Fibroblast of gingiva (primary cell): ENCODE results near the gene GSTM4.

Source experiments
- DNase-seq: peaks from one replicate; pipeline ENCODE4 v3.0.0-alpha.2; 2011; ENCODE audit warnings: low read depth

GSTM4 gene

DNA sequence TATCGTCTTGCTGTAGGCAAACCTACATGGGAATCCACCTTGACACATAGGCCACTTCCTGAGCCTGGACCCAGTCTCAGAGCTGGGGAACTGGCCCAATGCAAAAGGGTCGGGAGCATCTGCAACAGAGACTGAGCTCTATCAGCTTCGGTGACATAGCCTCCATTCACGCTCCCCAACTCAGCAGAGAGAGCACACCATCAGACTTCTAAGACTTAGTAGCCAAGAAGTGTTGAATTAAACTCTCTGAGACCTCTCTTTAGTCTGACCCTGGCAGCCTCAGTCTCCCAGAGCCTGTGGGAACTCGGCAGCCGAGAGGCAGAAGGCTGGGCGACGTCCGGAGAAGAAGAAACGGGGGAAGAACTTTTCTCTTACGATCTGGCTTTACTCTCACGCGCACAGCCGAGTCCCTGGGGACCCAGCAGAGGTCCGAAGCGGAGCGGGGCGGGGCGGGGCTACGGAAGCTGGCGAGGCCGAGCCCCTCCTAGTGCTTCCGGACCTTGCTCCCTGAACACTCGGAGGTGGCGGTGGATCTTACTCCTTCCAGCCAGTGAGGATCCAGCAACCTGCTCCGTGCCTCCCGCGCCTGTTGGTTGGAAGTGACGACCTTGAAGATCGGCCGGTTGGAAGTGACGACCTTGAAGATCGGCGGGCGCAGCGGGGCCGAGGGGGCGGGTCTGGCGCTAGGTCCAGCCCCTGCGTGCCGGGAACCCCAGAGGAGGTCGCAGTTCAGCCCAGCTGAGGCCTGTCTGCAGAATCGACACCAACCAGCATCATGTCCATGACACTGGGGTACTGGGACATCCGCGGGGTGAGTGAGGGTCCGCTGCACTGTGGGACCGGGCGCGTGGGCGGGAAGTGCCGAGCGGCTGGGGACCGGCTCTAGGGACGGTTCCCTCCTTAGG, at the start of gene GSTM4:
TSS of gene GSTM4 (plus strand) at position 485 of the 905 bp plus-strand sequence. CDS start at position 776, 291 bp downstream.
- peak; percentile 86 for DNase-seq

GRCh38 chr1:109609881-109610280, 46.0 kb upstream of the GSTM4 start:
- DNase-seq = no peak

DNA sequence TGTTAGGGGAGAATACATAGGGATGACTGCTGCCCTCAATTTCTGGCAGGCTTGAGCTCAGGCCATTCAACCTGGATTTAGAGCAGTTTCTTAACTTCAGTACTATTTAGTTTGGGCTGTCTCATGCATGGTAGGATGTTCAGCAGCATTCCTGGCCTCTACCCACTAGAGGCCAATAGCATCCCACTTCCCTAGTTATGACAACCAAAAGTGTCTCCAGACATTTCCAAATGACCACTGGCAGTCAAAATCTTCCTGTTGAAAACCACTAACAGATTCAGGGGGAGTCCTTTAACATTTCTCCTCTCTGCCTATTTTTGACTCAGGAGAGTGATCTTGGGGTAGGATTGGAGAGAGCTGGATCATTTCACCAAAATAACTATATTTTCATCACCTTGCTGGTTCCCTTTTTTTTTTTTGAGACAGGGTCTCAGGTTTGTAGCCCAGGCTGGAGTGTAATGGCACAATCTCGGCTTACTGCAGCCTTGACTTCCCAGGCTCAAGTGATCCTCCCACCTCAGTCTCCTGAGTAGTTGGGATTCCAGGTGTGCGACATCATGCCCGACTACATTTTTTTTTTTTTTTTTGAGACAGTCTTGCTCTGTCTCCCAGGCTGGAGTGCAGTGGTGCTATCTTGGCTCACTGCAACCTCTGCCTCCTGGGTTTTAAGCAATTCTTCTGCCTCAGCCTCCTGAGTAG, 45.1 kb upstream of the GSTM4 start:
- DNase-seq = no peak

- no peak for DNase-seq
These were observed 44.5 kb upstream of the GSTM4 start for GRCh38 chr1:109611308-109611990.

DNA sequence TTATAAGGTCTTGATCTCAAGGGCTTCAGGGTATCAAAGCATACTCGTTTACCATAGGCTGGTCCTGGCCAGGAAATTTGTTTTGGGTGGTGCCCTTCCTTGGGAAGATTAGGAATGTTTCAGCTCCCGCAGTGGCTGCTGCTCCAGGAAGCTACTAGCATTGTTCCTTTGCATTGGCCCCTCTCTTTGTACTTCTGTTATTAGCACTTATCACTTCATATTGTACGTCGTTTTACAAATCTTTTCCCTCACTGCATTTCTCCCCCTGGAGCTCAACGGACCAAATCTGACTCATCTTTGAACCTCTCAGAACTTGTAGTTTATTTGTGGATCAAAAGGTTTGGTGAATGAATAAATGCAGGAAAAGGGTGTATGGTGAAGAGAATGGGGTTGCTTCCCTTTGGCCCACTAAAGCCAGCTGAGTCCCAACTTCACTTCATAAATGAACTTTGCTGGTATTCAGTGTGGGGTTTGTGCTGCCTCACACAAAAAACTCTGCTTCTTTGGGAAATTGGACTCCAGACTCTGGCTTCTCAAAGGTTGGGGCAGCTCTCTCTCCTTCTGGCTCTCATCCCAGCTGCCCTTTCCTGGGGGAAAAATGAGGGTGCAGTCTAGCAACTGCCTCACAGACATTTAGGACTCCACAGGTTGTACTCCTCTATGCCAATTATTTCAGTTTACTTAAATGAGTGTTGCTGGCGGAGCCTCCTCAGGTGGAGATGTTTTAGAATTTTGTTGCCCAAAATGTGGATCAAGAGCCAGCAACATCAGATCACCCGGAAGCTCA, 42.3 kb upstream of the GSTM4 start:
- DNase-seq = no peak

DNA sequence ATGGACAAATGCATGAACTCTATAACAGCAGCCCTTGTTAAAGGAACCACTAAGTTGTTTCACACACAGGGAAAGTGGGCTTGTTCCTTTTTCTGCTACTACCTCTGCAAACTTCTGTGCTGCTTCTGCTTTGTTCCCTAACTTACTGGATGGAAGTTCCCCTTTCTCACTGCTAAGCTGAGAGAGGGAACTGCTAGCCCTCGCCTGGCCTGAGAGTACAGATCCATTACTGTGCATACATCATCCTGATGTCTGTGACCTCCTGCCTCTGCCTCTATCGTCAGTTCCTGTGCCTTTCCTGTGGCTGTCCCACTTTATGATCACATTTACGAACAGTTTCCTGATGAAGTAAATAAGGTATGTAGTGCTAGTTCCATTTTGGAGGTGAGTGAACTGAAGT, 40.0 kb upstream of the GSTM4 start:
- no peak for DNase-seq

DNA sequence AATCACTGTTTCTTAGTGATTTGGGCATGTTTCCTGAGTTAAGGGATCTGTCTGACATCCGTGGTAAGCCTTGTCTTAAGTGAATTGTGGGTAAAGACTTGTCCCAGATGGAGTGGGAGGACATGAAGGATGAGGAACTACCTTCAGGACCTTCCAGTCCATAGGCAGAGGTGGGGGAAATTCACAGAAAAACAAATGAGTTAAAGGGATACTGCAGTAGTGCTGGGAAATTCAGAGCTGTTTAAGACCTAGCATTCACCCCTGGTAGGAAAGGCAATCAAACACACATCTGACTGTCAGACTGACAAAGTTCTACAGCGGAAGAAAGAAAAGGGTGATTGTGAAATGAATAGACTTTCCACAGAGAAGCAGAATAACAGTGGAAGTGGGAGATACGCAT, 39.5 kb upstream of the GSTM4 start:
- DNase-seq = no peak

GRCh38 chr1:109617291-109617801, 38.6 kb upstream of the GSTM4 start:
- peak; percentile 76 for DNase-seq

- no peak for DNase-seq
These were observed 37.0 kb upstream of the GSTM4 start for GRCh38 chr1:109618661-109619575.

- peak; percentile 88 for DNase-seq
These were observed 36.1 kb upstream of the GSTM4 start, which contains the start of the genes AMPD2 and GNAT2 for GRCh38 chr1:109619576-109620400. TSS of gene AMPD2 (plus strand) at chr1:109619837. CDS start at chr1:109621176, 1,339 bp downstream. TSS of gene GNAT2 (minus strand) at chr1:109619616. CDS start at chr1:109612870, 6,746 bp downstream.

DNA sequence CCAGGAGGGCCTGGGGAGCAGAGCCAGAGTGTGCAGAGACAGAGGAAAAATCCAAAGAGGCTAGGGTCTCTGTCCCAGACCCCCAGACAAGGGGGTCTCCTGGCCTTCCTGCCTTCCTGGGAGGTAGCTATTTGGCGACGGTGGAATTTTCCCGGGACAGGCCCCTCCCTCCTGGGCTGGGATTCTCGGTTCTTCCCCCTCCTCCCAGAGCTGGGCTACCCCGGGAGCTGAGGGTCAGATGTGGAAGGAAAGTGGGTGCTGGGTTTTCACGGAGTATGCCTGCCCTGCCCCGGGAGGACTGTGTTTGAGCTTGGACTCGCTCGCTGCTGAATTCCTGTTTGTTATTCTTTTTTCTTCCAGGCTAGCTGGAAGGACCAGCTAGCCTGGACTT, 35.5 kb upstream of the GSTM4 start:
- peak; percentile 53 for DNase-seq

- DNase-seq = peak; percentile 93
These were observed 35.0 kb upstream of the GSTM4 start for GRCh38 chr1:109620841-109621286.

GRCh38 chr1:109621379-109622136, 34.3 kb upstream of the GSTM4 start:
- no peak for DNase-seq

DNA sequence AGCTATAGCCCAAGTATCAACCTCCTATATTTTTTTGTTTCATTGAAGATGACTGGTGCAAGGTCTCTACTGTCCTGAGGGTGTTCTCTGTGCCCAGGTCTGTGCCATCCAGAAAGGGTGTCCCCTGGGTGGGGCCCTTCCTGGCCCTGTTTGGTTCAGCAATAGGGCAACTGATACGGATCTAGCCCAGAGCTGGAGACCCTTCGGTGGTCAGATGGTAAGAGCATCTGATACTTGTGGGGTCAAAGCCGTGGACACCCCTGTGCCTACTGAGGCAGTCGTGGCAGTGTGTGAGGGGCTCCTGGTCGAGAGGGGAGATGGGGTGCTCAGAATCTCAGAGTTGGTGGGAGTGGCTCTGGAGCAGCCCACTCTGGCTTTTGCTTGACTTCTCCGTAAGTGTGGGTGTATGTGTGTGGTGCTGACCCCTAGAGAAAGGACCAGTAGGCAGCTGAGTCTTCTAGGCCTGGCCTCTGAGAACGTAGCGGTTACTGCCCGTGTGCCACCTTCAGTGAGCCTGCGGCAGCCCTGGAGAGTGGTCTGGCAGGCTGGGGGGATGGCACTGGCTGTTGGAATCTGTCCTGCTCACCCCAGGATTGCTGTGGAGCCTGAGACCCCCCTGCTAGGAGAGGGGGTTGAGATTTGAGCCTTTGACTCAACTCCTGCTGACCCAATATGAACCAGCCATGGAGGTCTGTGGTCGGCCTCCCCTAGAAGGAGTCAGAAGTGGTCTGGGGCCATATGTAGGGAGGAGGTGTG, 33.6 kb upstream of the GSTM4 start:
- no peak for DNase-seq

GRCh38 chr1:109622895-109623294, 33.0 kb upstream of the GSTM4 start:
- no peak for DNase-seq

DNA sequence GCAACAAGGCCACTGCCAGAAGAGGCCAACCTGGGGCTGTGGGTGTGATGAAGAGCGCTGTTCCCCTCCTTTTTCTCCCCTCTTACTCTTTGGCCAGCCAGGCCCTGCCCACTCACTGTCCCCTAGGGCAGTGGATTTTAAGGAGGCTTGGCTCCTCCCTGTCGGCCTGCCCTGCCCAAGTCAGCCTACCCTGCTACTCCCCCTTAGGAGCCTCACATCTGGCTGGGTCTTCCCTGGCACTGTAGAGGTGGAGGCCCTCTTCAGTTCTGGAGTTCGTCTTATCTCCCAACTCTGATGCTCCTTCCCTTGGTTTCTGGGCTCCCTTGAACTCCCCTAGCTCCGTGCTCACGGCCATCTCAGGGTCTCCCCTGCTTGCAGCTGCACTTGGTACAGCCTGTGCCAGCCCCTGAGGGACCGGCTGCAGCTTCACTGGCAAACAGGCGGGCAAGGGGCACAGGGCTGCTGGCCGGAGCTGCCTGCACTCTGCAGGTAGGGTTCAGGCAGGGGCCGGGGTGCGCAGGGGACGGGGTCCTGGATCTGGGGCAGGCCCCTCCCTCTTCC, 32.2 kb upstream of the GSTM4 start:
- DNase-seq = peak; percentile 47

DNA sequence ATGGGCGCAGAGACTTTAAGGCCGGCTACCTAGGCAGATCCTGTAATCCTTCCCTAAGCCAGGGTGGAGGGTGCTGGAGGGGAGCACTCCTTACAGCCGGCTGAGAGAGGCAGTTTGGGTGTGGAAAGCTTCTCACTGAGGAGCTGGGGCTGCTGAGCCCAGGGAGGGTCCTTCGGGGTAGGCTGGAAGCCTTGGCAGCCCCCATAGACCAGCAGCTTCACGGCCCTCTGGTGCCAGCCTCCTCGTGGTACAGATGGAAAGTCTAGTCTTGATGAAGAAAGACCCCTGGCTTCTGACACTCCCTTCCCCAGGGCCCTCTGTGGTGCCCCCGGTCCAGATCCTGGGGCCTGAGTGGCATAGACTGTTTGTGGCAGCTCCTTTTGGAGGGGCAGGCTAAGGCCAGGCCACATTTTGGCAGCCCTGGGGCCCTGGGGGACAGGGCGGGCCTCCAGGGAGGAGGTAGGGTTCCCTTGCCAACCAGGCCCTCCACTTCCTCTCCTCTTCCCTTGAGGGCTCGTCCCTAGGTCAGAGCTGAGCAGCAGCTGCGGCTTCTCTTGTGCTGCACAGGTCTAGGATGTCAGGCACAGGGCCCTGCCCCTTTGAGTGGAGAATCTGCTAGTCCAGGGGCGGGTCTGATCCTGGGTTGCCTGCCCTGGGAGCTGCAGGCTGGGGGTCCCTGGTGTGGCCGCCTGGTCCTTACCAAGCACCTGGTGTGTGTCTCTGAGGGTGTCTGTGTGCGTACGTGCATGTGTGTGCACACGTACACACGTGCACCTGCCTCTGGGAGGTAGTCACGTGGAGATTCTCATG, 31.5 kb upstream of the GSTM4 start:
- DNase-seq = no peak
